Muscle of leg (tissue), 11 donors: ENCODE measurements around the gene FRRS1. TPM values are rescaled to one million over a fixed set of nuclear protein-coding genes. Genes with fewer than 3 reads are reported as not detected.

Source experiments
- DNase-seq: peaks from one replicate; pipeline ENCODE4 v3.0.0; 2013
- H3K27ac ChIP-seq: one replicate; pipeline ENCODE4 v1.5.1; 2013; ENCODE audit warnings: mild to moderate bottlenecking, low read length, control low read depth
- H3K27me3 ChIP-seq: one replicate; pipeline ENCODE4 v1.6.1; 2013; ENCODE audit warnings: low read length; ENCODE audit not compliant: control insufficient read depth, insufficient read depth
- H3K36me3 ChIP-seq: one replicate; pipeline ENCODE4 v1.6.1; 2013; ENCODE audit warnings: low read length; ENCODE audit not compliant: control insufficient read depth, insufficient read depth
- H3K4me1 ChIP-seq: one replicate; pipeline ENCODE4 v1.6.1; 2013; ENCODE audit warnings: low read length; ENCODE audit not compliant: control insufficient read depth, insufficient read depth
- H3K4me3 ChIP-seq: one replicate; pipeline ENCODE4 v1.5.1; 2013; ENCODE audit warnings: low read length, control low read depth
- H3K9me3 ChIP-seq: replicated peaks from 2 replicates; pipeline ENCODE4 v1.6.1; 2013; ENCODE audit warnings: low read depth, low read length; ENCODE audit not compliant: control insufficient read depth
- WGBS: methylation state at CpG from one replicate; pipeline ENCODE4 v1.1.5; 2013; ENCODE audit warnings: missing lambda C conversion rate; ENCODE audit not compliant: insufficient coverage; 5-methylcytosine and 5-hydroxymethylcytosine counted together
- polyA plus RNA-seq, 8 donors: library from polyadenylated mRNA; unstranded; fragments of 120-200 nt; gene quantifications; one replicate each; pipeline versions ENCODE4 v1.2.1 to v1.2.3, GENCODE V29; 2013; ENCODE audit warnings: inconsistent platforms in 1 of 8, low replicate concordance in 1 of 8; ENCODE audit not compliant: insufficient read length in 8 of 8, insufficient read depth in 1 of 8
- total RNA-seq: library from RNA; stranded (reverse); fragments of 120-200 nt; gene quantifications from one replicate; pipeline ENCODE4 v1.2.4, GENCODE V29; 2013

Gene FRRS1
- total and polyA plus RNA-seq, 9 donors = 2.5 to 6.5 (median 3.6) TPM

DNA sequence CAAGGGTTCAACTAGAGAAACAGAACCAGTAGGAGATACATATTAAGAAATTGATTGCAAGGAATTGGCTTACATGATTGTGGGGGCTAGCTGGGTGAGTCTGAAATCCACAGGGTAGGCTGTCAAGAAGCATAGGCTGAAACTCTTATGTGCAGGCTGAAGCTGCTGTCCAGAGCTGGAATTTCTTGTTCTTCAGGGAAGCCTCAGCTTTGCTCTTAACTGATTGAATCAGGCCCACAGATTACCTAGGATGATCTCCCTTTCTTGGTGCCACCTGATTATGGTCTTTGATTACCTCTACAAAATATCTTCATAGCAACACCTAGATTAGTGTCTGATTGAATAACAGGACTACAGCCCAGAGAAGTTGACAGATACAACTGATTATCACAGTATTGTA is 22.5 kb upstream of the FRRS1 start:
- no peaks in the 10 kb centered on the region for H3K4me1 ChIP-seq
- H3K4me3 ChIP-seq = no peak overlapping the region
- H3K9me3 ChIP-seq = no peaks in the 10 kb centered on the region
- no peaks in the 10 kb centered on the region for H3K36me3 ChIP-seq
- no peaks in the 10 kb centered on the region for H3K27me3 ChIP-seq
- H3K27ac ChIP-seq = no peak overlapping the region
- DNase-seq = no peak

DNA sequence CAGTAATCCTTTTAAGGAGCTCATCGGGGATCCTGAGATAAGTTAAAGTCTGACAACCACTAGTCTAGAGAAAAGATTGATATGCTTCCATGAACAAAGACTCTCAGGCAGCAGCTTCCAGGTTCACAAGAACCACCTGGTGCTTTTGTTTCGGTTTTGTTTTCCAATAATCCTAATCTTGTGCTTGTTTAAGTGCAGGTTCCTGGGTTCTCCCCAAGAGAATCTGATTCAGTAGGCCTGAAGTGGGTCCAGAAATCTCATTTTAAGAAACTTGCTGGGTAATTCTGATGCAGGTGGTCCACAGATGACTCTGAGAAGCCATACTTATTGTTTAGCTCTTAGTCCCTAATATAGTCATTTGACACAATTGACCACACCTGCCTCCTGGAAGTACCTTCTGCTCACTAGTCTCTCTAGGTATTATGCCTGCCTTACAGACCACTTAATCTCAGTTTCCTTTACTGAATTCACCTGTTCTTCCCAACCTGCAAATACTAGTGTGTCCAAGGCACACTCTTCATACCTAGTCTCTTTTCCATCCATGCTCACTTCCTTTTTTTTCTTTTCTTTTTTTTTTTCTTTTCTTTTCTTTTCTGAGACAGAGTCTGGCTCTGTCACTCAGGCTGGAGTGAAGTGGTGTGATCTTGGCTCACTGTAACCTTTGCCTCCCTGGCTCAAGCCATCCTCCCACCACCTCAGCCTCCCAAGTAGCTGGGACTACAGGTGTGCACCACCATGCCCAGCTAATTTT is 20.5 kb upstream of the FRRS1 start:
- no CpG with 5 or more reads among the region's 2 CpGs for WGBS
- DNase-seq = no peak

DNA sequence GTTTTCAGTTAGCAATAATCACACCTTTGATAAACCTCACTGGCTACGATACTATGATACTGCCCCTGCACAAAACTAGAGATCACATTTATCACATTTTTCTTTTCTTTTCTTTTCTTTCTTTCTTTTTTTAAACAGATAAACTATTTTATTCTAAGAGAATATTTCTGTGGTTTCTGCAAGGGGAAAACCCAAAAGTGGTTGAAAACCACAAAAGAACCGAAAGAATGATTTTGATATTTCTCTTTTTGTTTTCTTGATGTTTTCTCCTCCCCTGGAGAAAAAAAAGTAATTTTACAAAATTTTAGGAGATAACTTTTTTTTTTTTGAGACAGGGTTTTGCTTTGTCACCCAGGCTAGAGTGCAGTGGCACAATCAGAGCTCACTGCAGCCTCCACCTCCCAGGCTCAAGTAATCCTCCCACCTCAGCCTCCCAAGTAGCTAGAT is 18.4 kb upstream of the FRRS1 start:
- H3K27me3 ChIP-seq = no peaks in the 10 kb centered on the region
- no peaks in the 10 kb centered on the region for H3K4me1 ChIP-seq
- H3K27ac ChIP-seq = no peak overlapping the region
- no peaks in the 10 kb centered on the region for H3K9me3 ChIP-seq
- H3K36me3 ChIP-seq = no peaks in the 10 kb centered on the region
- WGBS = no CpG with 5 or more reads among the region's 2 CpGs
- no peak for DNase-seq
- H3K4me3 ChIP-seq = no peak overlapping the region

More for the DNA sequence above, 20.5 kb upstream of the FRRS1 start:
- H3K36me3 ChIP-seq = no peaks in the 10 kb centered on the region
- no peak overlapping the region for H3K27ac ChIP-seq
- H3K4me3 ChIP-seq = no peak overlapping the region
- no peaks in the 10 kb centered on the region for H3K27me3 ChIP-seq
- H3K4me1 ChIP-seq = no peaks in the 10 kb centered on the region
- H3K9me3 ChIP-seq = no peaks in the 10 kb centered on the region

DNA sequence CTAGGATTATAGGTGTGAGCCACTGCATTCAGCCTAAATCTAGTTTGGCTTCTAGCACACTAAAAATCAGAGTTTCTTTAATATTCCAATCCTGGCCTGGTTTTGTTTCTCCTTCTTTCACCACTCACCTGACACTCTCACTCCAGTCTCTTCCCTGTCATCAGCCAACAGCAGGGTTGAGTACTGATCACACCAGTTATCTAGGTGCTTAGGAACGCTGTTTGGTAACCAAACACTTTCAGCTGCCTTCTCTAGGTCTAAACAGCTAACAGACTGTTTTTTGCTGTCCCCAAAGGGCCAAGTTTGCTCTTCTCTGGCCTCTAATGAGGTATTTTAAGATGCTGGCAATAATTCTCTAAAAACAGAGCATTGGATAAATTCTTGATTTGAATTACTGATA is 17.7 kb upstream of the FRRS1 start:
- H3K27ac ChIP-seq = no peak overlapping the region
- peak; percentile 14 for DNase-seq
- no peaks in the 10 kb centered on the region for H3K4me1 ChIP-seq
- no peaks in the 10 kb centered on the region for H3K36me3 ChIP-seq
- no peak overlapping the region for H3K4me3 ChIP-seq
- no peaks in the 10 kb centered on the region for H3K9me3 ChIP-seq
- no peaks in the 10 kb centered on the region for H3K27me3 ChIP-seq
- no CpG with 5 or more reads among the region's 1 CpG for WGBS

DNA sequence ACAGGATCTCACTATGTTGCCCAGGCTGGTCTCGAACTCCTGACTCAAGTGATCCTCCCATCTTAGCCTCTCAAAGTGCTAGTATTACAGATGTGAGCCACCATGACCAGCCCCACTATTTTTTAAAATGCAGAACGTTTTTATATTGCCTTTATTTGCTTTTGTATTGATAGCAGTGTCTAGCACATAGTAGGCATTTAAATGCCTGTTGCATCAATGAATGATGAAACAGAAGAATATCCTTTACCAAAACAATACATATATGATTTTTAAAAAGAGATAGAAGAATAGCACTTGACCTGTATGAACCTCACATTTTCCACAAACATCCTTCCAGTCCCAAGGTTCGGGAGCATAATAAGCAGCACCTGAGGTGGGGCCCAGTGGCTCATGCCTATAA is 16.5 kb upstream of the FRRS1 start:
- Histone ChIP-seq H3K27ac (no peak overlapping the region), H3K27me3 (no peaks in the 10 kb centered on the region), H3K4me3 (no peak overlapping the region), H3K4me1 (no peaks in the 10 kb centered on the region), H3K36me3 (no peaks in the 10 kb centered on the region), H3K9me3 (no peaks in the 10 kb centered on the region)
- no CpG with 5 or more reads among the region's 3 CpGs for WGBS
- DNase-seq = no peak

DNA sequence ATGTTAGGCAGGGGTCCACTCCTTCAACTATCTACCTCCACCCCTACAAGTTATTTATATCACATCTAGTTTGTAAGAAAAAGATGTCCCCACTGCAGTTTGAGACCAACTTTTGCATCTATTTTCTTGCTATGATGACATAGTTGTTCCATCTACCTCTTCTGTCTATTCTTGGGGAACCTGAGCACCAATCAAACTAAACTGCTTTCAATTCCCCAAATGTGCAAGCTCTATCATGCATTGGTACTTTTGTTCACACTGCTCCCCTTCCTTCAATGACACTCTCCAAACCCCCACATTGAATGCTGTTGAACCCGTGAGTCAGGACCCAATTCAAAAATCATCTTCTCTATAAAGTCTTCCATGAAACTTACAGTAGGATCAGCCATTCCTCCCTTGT is 16.0 kb upstream of the FRRS1 start:
- Histone ChIP-seq H3K4me3 (no peak overlapping the region), H3K27ac (no peak overlapping the region), H3K9me3 (no peaks in the 10 kb centered on the region), H3K4me1 (no peaks in the 10 kb centered on the region), H3K36me3 (no peaks in the 10 kb centered on the region), H3K27me3 (no peaks in the 10 kb centered on the region)
- 93% methylated on average over 1 of the region's 1 CpG for WGBS
- no peak for DNase-seq

DNA sequence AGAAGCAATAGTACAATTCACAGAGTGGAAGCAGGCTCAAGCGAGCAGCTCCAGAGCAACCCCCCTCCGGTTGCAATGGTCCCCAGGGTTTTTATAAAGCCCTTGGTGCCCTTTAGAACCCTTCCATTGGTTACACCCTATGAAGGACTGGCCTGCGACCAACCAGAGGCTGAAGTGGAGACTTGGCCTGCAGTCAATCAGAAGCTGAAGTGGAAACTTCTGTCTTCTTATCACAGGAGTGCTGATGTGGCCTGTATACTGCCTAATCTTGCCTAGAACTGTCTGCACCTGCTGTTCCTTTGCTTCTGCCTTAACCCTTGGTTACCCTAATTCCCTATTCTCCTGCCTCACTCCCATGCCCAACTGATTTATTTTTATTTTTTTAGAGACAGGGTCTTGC is 15.4 kb upstream of the FRRS1 start:
- DNase-seq = no peak
- no peaks in the 10 kb centered on the region for H3K4me1 ChIP-seq
- H3K36me3 ChIP-seq = no peaks in the 10 kb centered on the region
- no peaks in the 10 kb centered on the region for H3K27me3 ChIP-seq
- H3K27ac ChIP-seq = no peak overlapping the region
- no peaks in the 10 kb centered on the region for H3K9me3 ChIP-seq
- WGBS = 75% methylated on average over 2 of the region's 3 CpGs
- H3K4me3 ChIP-seq = no peak overlapping the region

DNA sequence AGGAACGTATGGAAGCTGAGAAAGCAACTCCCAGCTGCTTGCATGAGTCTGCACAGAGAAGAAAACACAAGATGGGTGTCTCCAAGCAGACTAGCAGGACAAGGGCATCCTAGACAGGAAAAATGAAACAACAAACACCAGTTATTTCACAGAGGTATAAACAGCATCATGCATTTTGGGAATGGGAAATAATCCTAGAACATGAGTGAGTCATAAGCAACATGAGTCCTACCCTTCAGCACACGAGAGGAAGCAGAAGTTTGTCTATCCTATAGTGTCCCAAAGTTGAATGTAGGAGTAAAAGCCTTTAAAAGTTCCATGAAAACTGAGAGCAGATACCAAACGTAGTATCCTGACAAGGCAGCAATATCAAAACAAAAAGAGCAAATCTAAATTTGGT is 11.3 kb upstream of the FRRS1 start:
- no peak for DNase-seq
- no peaks in the 10 kb centered on the region for H3K9me3 ChIP-seq
- H3K27me3 ChIP-seq = no peaks in the 10 kb centered on the region
- no peaks in the 10 kb centered on the region for H3K4me1 ChIP-seq
- no peaks in the 10 kb centered on the region for H3K36me3 ChIP-seq
- no peak overlapping the region for H3K4me3 ChIP-seq
- no peak overlapping the region for H3K27ac ChIP-seq
- no CpG with 5 or more reads among the region's 3 CpGs for WGBS

DNA sequence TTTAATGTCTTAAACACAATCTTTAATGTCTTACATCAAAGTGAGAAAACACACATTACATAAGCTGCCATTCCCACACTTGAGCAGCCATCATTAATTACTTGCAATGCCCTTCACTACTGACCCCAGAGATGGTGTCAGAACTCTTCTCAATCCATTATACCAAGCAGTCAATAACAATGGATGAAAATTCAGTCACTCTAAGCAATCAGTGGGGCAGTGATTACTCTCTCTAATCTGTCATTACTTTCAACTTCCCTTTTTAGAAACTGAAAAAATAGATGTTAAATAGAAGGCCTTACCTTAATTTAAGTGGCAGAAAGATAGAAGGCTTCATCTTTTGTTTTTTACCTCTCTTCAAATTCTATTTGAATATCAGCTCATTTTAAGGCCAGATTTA is 9.7 kb upstream of the FRRS1 start:
- no peaks in the 10 kb centered on the region for H3K9me3 ChIP-seq

DNA sequence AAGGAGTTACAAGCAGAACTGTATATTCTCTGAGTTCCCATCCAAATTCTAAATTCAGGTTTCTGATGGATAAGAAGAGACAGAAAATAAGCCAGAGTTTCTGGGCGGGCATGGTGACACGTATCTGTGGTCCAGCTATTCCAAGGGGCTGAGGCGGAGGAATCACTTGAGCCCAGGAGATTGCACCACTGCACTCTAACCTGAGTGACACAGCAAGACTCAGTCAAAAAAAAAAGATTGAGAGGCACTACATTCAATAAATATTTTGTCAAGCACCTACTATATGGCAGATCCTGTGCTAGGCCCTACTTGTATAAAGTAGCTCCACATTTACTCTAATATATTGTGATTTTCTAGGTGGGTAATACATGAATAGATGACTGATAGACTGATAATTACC is 6.4 kb upstream of the FRRS1 start:
- Histone ChIP-seq H3K27ac (no peak overlapping the region), H3K4me1 (no peaks in the 10 kb centered on the region), H3K36me3 (no peaks in the 10 kb centered on the region), H3K27me3 (no peaks in the 10 kb centered on the region), H3K9me3 (no peaks in the 10 kb centered on the region), H3K4me3 (no peak overlapping the region)
- WGBS = 100% methylated on average over 2 of the region's 3 CpGs
- no peak for DNase-seq

More for the DNA sequence above, 9.7 kb upstream of the FRRS1 start:
- Histone ChIP-seq H3K4me3 (no peak overlapping the region), H3K4me1 (no peaks in the 10 kb centered on the region), H3K27me3 (no peaks in the 10 kb centered on the region), H3K27ac (no peak overlapping the region), H3K36me3 (no peaks in the 10 kb centered on the region)
- DNase-seq = no peak

DNA sequence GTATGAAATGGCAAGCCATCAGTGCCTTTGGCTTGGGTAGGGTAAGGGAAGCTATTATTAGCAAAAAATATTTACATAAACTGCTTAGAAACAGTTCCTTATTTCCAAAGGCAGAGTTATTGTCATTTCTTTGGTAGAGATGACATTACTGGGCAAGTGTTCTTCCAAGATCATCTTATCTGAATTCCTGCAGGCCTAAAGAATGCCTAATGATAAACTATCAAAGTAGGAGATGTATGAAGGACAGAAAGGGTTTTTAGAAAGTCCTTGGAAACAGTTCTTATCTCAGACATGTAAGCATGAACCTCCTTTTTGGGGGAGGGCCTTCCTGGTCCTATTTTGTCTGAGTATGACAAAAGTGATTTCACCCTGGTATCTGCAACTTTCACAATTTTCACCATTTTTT is 5.1 kb upstream of the FRRS1 start:
- no peak for DNase-seq
- Histone ChIP-seq H3K4me1 (no peaks in the 10 kb centered on the region), H3K27ac (no peak overlapping the region), H3K27me3 (no peaks in the 10 kb centered on the region), H3K9me3 (no peaks in the 10 kb centered on the region), H3K4me3 (no peak overlapping the region), H3K36me3 (no peaks in the 10 kb centered on the region)
